Measurements from ENCODE around the gene SH3TC1.

SH3TC1 gene

DNA sequence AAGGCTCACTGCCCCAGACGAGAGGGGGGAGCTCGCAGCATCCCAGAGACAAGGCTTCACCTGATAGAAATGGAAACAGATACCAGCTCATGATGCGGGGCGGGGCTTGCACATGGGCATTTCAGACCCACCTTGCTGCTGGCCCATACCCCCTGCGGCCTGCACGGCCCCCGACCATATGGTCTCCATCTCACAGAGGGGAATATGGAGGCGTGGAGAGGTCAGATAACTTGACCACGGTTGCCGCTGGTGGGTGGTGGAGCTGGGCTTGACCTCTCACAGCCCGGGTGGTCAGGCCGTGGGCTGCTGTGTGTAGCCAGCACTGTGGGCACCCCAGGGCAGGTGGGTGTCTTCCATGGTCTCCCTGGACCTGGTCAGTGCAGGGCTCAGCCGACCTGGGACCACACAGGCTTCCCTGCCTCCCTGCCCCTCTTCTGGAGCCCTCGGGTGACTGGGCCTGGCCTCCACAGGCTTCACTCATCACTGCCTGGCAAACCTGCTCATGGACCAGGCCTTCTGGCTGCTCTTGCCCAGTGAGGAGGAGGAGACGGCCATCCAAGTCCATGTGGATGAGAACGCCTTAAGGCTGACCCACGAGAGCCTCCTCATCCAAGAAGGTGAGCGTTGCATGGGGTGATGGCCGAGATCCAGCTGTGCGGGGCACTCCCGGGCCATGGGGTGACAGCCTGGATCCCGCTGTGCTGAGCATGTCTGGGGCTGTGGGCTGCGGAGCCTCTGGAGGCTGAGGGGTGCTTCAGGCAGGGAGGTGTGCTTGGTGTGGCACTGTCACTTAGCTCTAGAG is 16.8 kb downstream of the SH3TC1 start:
- no peak for DNase-seq (ENCODE audit: low read depth)

DNA sequence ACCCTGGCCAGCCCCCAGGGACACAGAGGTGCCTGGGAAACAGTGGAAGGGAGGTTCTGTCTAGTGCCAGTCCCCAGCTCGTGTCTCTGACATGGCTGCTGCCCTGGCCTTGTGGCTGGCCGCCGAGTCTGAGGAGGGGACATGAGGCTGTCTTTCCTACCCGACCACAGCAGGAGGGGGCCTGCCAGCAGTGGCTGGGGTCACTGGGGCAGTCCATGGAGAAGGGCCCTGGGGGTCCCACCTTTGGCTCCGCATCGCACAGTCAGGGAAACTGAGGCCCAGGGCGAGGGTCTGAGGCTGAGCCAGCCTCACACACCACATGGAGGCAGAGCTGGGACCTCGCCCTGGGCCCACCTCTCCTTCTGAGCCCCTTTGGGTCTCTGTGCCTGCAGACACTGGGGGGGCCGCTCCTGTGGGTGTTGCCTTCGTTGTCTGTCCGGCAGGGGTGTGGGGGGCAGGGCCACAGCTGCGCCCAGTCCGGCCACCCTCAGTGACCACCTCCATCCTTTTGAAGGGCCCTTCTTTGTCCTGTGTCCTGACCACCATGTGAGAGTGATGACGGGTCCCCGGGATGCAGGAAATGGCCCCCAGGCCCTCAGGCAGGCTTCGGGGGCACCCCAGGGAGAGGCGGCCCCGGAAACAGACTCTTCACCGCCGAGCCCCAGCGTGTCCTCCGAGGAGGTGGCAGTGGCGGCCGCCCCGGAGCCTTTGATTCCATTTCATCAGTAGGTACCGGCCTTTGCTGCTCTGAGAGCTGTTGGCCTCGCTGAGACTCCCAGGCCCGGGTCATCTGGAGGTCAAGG is 17.6 kb downstream of the SH3TC1 start:
- no peak for DNase-seq (ENCODE audit: low read depth)

DNA sequence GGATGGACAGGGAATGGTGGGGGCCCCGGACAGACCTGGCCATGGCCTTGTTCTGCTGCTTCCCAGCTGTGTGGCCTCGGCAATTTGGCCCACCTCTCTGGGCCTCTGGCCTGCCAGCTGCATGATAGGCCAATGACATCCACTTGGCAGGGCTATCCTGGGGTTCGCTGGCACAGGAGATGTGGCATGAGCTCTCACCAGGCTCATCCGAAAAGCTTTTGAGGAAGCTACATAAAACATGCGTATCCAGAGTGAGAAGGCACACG is 18.1 kb downstream of the SH3TC1 start:
- no peak for DNase-seq (ENCODE audit: low read depth)

DNA sequence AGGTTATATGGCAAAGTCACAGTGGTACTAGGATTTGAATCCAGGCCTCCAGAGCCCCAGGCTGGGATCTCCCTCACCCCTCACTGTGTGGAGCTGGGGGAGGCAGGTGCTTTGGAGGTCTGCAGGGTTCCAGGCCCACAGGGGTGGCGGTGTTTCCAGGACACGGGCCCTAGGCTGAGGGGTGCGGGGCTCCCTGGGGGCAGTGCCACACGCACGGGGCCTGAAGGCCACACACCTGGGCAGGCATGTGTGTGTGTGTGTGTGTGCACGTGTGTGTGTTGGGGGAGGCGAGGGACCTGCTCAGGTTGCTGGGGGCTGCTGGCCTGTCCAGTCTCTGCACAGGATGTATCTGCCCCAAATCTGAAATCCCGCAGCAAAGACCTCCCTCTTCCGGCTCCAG is 18.8 kb downstream of the SH3TC1 start:
- DNase-seq (ENCODE audit: low read depth) = no peak

DNA sequence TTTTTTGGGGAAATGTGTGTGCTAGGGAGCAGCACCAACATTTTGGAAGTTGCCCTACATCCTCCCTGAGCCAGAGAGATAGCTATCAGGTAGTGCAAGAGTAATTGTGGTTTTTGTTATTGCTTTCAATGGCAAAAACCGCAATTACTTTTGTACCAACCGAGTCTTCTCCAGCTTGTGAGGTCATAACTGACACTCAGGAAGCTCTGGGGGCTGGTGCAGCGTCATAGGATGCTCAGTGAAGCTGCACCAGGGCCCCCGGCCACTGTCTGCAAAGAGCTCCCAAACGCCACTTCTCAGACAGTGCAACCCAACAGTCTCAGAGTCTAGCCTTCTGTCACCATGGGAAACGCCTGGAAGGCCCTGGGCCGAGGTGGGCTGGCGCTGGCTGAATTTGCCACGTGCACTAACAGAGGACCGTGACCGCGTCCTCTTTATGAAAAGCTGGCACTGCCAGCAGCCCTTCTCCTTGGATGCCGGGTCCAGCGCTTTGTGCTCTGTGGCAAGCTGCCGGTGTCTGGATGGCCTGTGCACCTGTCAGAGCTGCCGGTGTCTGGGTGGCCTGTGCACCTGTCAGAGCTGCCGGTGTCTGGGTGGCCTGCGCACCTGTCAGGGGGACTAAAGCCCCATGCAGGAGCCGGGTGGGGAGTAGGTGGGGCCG is 19.4 kb downstream of the SH3TC1 start:
- DNase-seq (ENCODE audit: low read depth) = no peak

DNA sequence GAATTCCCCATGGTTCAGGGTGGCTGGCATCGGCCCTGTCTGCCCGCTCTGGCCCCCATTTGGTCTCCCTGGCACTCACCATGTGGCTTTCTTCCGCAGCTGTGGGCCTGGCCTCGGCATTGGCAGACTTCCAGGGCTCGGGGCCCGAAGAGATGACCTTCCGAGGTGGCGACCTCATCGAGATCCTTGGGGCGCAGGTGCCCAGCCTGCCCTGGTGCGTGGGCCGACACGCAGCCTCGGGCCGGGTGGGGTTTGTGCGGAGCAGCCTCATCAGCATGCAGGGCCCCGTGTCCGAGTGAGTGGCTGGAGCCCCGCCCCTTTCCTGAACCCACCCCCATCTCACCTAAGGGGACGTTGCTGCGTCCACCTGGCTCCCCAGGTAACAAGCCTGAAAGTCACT is 20.1 kb downstream of the SH3TC1 start:
- DNase-seq (ENCODE audit: low read depth) = no peak

DNA sequence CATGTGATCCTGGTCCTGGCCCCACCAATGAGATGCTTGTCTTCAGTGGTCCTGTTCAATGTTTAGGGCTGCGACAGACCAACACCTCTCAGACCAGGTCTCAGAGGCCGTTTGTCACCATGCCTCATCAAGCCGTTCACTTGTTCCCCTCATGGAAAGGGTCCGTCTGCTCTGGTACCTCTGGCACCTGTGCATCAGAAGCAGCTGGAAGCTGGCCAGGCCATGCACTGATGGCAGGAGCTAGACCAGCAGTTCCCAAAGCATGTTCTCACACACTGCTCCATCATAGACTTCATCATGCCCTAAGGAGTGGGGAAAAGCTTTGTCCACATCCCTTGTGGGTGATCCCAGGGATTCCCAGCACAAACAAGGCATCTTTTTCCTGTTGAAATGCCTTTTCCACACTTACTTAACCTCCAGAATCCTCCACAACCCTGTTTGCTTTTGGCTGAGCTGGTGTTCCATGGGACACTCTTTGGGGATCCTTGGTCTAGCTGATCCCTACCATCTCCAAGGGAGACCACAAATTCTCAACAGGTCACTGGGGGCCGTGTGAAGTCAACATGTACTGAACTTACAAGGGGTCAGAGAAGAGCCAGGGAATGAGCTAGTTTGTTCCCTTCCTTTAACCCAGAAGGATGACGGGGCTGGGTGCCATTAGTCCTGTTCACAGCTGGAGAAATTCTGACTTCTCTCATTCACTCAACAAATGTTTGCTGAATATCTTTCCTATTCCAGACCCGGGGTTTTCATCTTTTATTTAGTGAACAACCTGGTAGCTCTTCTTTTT is 21.8 kb downstream of the SH3TC1 start:
- DNase-seq (ENCODE audit: low read depth) = no peak

DNA sequence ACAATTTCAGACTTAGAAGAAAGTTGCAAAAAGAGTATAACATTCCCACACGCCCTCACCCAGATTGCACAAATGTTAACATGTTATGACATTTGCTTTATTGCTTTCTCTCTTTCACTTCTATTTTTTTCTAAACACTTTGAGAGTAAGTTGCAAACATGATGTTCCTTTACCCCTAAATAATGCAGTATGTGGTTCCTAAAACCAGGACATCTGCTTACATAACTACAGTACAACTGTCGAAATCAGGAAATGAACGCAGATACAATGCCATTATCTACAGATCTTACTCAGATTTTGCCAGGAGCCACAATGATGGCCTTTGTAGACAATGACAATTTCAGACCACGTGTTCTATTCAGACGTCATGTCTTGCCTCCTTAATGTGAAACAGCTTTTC is 22.4 kb downstream of the SH3TC1 start:
- DNase-seq (ENCODE audit: low read depth) = no peak

DNA sequence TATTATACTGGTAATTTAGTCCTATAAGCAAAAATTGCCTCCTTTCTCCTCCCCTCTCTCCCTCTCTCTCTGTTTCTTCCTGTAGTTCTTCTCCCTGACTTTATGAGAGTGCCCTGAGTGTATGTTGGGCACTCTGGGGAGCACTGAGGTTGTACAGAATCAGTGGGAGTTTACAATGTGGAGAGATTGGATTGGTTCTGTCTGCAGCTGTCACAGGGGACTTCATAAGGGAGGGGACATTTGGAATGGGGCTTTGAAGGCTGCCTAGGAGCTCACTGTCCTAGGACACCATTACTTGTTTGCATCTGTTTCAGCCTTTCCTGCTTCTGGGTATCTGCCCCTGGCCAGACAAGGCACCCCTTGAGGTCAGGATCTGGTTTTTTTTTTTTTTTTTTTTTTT is 22.9 kb downstream of the SH3TC1 start:
- DNase-seq (ENCODE audit: low read depth) = no peak

DNA sequence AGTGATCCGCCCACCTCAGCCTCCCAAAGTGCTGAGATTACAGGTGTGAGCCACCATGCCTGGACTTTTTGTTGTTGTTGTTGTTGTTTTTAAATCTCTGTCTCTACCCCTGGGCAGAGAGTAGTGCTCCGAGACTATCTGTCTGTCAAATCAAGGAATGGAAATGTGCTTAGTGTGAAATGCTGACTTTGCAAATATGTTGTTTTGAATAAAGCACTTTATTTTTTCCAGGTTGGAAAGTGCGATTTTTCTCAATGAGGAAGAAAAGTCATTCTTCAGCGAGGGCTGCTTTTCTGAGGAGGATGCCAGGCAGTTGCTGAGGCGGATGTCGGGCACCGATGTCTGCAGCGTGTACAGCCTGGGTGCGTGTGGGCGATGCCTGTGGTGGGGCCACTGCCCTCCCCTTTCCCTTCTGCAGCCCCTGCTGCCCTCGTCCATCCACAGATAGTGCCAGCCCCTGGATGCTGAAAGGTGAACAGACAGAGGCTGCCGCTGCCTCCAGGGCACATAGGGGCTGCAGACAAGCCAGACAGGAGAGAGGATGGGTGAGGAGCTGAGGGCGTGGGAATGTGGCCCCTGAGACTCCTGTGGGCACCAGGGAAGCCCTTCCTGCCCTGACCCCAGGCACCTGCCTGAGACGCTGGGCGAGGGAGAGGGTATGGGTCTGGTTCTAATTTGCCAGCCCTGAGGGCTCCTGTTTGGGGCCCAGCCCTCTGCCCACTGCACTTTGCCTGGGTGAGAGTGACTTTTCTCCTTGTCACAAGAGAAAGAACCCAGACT is 23.7 kb downstream of the SH3TC1 start:
- DNase-seq (ENCODE audit: low read depth) = no peak

DNA sequence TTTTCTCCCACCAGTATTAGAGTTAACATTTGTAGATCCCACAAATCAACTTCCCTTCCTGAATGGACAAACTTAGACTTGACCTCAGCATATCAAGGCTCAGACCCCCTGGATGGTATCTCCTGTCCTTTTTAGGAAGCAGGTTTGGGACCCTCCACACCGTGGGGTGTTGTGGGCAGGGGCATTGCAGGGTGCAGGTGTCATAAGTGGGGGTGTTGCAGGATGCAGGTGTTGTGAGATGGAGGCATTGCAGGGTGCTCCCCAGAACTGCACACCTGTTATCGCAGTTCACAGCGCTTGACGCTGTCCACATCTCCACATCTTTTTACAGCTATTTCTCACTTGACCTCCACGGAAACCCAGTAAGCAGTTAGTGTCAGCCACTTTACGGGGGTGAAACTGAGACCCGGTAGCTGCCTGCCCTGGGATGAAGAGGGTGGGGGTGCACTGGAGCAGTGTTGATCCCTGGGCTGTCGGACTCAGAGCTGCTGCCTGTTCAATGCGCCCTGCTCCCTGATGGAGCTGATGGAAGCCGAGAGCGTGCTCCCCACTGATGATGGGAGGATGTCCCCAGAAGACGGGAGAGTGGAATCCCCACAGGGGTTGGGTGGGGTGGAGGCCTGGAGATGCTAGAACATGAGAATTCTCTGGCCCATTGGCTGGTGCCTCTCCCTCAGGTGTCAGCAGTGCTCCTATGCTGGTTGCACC is 25.3 kb downstream of the SH3TC1 start:
- no peak for DNase-seq (ENCODE audit: low read depth)

DNA sequence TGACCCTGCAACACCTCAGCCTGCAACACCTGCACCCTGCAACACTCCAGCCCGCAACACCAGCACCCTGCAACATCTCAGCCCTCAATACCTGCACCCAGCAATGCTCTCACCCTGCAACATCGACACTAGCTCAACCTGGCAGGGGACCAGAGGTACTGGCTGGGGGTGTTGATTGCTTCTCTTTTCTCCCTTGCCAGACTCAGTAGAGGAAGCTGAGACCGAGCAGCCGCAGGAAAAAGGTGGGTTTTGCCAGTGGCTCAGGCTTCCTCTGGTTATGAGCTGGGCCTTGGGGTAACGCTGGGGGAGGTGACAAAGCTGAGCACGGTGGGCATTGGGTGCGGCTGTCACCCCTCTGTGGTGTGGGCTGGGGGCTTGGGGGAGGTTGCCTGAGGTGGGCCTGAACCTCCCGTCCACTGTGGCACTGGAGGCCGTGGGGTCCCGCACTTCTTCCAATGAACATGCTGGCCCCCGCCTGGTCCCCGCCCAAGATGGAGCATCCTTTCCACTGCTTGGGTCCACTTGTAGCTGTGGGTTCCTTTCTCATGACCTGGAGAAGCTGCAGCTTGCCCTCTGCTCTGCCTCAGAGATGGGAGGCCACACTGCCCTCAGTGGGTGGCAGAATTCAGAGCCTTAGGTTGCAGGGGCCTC is 26.0 kb downstream of the SH3TC1 start:
- no peak for DNase-seq (ENCODE audit: low read depth)

DNA sequence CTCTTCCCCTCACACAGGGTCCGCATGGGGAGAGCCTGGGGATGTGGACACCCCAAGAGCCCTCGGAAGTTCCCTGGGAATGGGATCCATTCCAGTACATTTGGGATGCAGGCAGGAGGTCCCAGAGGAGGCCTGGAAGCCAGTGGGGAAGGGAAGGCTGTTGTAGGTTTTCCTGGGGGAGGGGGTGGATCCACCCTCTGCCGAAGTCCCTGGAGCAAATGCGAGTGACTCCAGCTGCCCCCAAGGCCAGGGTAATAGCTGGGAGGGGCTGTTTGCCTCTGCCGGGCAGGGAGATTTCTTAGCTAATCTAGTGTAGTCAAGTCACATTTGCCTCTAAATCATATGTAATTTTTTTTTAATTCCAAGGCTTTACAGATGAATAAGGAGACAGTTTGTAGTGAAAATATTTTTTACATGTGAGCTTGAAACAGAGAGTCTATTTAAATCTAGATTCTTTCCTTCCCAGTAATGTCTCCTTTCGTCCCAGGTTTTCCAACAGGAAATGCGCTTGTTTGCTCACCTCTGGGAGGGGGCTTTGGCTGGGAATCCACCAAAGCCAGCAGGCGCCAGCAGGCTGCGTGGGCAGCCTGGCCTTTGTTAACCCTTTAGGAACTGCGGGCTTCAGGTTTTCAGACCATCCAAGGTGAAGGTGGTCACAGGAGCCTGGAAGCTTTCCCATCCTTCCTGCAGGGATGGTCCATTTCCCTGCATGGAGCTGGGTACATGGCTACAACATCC is 26.8 kb downstream of the SH3TC1 start:
- DNase-seq (ENCODE audit: low read depth) = no peak

DNA sequence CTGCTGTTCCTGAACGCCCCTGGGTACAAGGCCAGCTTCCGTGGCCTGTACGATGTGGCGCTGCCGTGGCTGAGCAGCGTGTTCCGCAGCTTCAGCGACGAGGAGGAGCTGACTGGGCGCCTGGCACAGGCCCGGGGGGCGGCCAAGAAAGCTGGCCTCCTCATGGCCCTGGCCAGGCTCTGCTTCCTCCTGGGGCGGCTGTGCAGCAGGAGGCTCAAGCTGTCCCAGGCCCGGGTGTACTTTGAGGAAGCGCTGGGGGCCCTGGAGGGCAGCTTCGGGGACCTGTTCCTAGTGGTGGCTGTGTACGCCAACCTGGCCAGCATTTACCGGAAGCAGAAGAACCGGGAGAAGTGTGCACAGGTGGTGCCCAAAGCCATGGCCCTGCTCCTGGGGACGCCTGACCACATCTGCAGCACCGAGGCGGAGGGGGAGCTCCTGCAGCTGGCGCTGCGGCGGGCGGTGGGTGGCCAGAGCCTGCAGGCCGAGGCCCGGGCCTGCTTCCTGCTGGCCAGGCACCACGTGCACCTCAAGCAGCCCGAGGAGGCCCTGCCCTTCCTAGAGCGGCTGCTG is 28.2 kb downstream of the SH3TC1 start:
- DNase-seq (ENCODE audit: low read depth) = no peak

DNA sequence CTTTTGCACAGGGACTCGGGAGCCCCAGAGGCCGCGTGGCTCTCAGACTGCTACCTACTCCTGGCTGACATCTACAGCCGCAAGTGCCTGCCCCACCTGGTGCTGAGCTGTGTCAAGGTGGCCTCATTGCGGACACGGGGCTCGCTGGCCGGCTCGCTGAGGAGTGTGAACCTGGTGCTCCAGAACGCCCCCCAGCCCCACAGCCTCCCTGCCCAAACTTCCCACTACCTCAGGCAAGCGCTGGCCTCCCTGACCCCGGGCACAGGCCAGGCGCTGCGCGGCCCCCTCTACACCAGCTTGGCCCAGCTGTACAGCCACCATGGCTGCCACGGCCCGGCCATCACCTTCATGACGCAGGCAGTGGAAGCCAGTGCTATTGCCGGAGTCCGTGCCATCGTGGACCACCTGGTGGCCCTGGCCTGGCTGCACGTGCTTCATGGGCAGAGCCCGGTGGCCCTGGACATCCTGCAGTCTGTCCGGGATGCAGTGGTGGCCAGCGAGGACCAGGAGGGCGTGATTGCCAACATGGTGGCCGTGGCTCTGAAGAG is 28.8 kb downstream of the SH3TC1 start:
- no peak for DNase-seq (ENCODE audit: low read depth)

DNA sequence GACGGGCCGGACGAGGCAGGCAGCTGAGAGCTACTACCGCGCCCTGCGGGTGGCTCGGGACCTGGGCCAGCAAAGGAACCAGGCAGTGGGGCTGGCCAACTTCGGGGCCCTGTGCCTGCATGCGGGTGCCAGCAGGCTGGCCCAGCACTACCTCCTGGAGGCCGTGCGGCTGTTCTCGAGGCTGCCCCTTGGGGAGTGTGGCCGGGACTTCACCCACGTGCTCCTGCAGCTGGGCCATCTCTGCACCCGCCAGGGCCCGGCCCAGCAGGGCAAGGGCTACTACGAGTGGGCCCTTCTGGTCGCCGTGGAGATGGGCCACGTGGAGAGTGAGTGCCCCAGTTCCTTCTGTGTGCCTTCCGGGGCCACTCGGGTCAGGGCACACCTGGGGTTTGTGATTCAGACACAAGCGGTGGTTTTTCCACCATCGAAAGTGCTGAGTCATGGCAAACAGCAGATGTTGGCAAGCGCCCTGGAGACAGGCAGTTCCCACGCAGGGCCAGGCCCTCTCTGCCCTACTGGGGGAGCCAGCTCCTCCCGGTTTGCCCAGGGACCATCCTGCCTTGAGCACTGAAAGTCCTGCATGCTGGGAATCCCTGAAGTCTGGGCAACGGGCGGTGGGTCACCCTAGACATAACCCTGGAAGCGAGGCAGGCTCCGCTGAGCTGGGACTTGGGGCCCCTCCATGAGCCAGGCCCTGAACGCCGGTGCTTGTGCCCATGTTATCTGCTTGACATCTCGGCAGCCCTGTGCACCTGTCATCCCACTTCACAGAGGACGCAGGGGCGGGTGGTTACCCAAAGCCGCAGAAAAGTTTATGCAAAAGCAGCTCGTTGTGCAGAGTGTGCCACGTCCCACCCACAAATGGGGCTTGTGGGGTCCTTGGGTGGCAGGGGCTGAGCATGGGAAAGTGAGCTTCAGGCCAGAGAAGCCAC is 29.5 kb downstream of the SH3TC1 start:
- DNase-seq (ENCODE audit: low read depth) = peak; percentile 43

DNA sequence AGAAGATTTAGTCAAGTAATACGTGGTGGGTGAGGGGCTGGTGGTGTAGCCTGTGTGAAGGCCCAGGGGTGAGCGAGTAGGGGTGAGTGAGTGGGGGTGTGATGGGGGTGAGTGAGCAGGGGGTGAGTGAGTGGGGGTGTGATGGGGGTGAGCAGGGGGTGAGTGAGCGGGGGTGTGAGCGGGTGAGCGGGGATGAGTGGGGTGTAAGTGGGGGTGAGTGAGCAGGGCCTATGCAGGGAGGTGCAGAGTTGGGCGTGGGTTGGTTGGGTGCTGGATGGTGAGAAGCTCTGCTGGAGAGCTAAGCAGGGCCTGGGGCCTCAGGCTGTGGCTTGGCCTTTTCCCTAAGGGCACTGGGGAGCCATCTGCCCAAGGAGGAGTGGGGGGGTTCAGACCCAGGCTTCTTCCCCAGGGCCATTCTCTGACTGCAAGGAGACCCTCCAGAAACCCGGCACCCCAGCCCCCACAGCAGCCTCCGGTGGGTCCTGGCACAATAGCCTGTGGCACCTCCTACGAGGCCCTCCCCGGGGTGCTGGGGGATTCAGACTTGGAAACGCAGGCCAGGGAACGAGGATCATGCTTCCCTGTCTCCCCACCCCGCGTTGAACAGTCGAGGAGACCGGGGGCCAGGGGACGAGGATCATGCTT is 30.4 kb downstream of the SH3TC1 start:
- DNase-seq (ENCODE audit: low read depth) = no peak
